Activated CD8-positive, alpha-beta memory T cell treated with anti-CD3 and anti-CD28 coated beads, Interleukin-2, amount 50 U/mL, for 24 hours (primary cell): ENCODE results near the gene TSPAN7.

Source experiments
- DNase-seq: peaks from one replicate; pipeline ENCODE4 v3.0.0-alpha.2; 2020; ENCODE audit errors: extremely low read depth

TSPAN7 gene

GRCh38 chrX:38682095-38682494, 120.8 kb downstream of the TSPAN7 start:
- no peak for DNase-seq

- DNase-seq: no peak
Observed at GRCh38 chrX:38692961-38693360, 131.6 kb downstream of the TSPAN7 start.

GRCh38 chrX:38694394-38694793, 133.1 kb downstream of the TSPAN7 start:
- no peak for DNase-seq

- DNase-seq: no peak
Observed at GRCh38 chrX:38697461-38697860, 136.1 kb downstream of the TSPAN7 start.

- DNase-seq: no peak
Observed at GRCh38 chrX:38699121-38699520, 137.8 kb downstream of the TSPAN7 start.

- DNase-seq: no peak
Observed at GRCh38 chrX:38699696-38700095, 138.4 kb downstream of the TSPAN7 start.

GRCh38 chrX:38701073-38701472, 139.7 kb downstream of the TSPAN7 start:
- no peak for DNase-seq

GRCh38 chrX:38704146-38704882, 143.0 kb downstream of the TSPAN7 start:
- no peak for DNase-seq

GRCh38 chrX:38717871-38718270, 156.5 kb downstream of the TSPAN7 start:
- no peak for DNase-seq

- no peak for DNase-seq
Observed at GRCh38 chrX:38718311-38718710, 157.0 kb downstream of the TSPAN7 start.

GRCh38 chrX:38726612-38727011, 165.3 kb downstream of the TSPAN7 start:
- DNase-seq: no peak

- no peak for DNase-seq
Observed at GRCh38 chrX:38727668-38728067, 166.3 kb downstream of the TSPAN7 start.

GRCh38 chrX:38732866-38733265, 171.5 kb downstream of the TSPAN7 start:
- DNase-seq: no peak
